Erythroblast (primary cell): Measurements from ENCODE around the gene DHX34.

ENCODE experiments used
- GATA1 ChIP-seq: IDR thresholded peaks from 2 replicates; pipeline ENCODE4 v1.6.1; 2011; ENCODE audit warnings: low read depth, mild to moderate bottlenecking, control low read depth, low read length, moderate library complexity
- POLR2A ChIP-seq: IDR thresholded peaks from 2 replicates; pipeline ENCODE4 v1.6.1; 2011; ENCODE audit warnings: mild to moderate bottlenecking, low read length

DNA sequence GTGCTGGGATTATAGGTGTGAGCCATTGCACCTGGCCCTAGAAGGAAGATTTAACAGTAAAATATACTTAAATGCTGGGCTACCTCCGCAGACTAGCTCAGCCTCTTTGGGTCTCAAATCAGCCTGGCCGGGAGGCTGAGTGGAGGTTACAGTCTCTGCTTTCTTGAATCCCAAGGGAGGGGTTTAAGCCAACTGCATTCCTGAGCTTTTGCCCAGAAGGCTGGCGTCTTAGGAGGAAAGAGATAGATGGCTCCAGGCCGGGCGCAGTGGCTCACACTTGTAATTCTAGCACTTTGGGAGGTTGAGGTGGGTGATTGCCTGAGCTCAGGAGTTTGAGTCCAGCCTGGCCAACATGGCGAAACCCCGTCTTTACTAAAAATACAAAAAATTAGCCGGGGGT, 40.1 kb upstream of the DHX34 start:
- TF ChIP-seq POLR2A (no peak), GATA1 (no peak)
